ENCODE measurements around the gene CACNA1F.

Gene CACNA1F

DNA sequence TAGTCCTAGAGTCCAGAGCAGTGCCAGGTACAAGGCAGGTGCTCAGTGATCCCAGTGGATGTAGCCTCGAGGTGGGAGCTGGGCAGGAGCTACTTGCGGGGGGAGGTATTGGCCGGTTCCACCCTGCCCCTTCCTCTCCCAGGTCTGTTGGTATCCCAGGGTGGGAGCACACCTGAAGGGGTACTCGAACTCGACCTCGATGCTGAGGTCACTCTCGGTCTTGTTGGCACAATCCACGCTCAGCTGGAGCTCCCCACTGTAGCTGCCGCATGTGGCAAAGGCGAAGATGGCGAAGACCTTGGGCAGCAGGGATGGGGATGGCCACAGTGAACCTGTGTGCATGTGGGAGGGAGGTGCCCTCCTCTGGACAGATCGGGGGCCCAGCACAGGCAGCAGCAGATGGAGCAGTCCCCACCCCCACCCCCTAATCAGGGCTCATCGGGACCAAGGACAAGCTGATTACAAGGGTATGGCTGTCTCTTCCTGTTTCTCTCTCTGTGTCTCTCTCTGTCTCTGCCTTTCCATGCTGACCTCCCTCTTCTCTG is 35.5 kb downstream of the CACNA1F start:
- no peak for DNase-seq (ENCODE audit: low spot score)

GRCh38 chrX:49193542-49193964 is 39.6 kb downstream of the CACNA1F start:
- no peak for DNase-seq (ENCODE audit: low spot score)

- peak; percentile 64 for DNase-seq (ENCODE audit: low spot score)
These were observed 40.3 kb downstream of the CACNA1F start for GRCh38 chrX:49192722-49193328.

GRCh38 chrX:49191574-49192011 is 41.5 kb downstream of the CACNA1F start:
- DNase-seq (ENCODE audit: low spot score): no peak

DNA sequence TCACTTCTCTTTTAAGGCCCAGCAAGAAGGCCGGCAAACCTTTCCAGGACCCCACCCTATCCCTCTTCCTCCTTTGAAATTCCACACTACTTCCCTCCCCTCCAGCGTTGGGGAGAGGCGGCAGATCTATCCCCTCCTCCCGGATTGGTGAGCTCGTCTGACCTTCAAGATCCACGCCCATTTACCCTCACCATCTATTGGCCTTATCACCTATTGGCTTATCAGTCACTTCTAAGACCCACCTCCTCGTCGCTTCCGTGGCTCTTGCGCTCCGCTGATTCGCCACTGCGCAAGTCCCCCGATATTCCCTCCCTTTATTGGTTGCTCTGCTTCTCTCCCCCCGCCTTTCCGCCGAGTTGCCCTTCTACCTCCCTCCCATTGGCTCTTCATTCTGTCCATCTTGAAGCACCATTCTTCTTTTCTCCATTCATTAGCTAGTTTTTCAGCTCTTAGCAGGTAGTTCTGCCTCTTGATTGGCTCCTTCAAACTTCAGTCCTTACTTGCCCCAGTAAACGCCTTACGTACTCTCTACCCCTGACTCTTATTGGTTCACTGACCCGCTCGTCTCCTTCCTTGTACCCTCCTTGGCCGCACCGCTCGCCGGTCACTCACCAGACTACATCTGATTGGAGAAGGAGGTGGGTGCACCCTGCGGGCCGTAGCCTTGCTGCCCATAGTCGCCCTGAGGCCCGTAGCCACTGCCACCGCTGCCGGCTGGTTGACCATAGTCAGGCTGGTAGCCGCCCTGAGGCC is 42.1 kb downstream of the CACNA1F start:
- peak; percentile 98 for DNase-seq (ENCODE audit: low spot score)

DNA sequence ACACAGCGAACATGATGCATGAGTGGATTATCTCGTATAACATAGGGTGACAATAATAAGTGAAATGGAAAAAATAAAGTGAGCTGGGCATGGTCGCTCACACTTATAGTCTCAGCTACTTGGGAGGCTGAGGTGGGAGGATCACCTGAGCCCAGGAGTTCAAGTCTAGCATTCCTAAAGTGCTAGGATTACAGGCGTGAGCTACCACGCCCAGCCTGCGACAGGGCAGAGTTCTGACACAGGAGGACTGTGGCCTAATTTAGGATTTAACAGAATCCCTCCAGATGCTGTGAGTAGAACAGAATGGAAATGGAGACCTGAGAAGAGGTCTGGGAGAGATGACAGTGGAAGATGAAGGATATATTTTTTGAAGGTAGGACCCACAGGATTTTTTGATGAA is 43.5 kb downstream of the CACNA1F start:
- DNase-seq (ENCODE audit: low spot score): no peak

- no peak for DNase-seq (ENCODE audit: low spot score)
These were observed 44.6 kb downstream of the CACNA1F start for GRCh38 chrX:49188468-49189076.

DNA sequence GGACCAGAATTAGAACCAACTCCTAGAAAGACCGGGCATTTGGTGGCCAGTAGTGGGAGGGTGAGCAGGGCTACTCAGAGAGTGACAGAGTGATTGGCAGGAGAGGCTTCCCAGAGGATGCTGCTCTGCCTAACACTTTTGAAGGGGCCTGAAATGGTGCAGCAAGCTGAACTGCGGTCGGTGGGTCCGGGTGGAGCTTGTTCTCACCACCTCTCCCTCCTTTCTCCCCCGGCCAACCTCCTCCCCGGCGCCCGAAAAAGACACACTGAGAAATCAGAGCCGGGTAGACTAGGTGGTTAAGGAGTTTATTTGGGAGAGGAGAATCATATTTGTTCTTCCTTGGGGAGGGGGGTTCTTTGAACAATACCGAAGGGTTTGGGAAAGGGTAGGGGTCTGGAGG is 45.6 kb downstream of the CACNA1F start:
- DNase-seq (ENCODE audit: low spot score): no peak

DNA sequence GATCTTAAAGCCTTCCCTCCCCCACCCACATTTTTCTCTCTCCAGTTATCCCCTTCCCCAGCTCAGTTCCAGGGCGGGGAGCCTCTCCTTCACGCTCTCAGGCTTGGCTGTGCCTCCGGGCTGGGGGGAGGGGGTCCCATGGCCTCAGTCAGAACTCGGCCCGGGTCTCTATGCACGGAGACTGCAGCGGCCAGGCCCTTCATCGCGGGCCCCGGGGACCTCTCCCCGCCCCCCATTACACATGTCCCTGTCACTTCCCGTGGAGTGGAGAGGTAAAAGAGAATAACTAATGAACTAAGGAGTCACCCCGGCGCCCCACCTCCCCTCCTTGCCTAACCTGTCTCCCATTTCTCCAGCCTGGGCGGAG is 46.1 kb downstream of the CACNA1F start:
- no peak for DNase-seq (ENCODE audit: low spot score)

DNA sequence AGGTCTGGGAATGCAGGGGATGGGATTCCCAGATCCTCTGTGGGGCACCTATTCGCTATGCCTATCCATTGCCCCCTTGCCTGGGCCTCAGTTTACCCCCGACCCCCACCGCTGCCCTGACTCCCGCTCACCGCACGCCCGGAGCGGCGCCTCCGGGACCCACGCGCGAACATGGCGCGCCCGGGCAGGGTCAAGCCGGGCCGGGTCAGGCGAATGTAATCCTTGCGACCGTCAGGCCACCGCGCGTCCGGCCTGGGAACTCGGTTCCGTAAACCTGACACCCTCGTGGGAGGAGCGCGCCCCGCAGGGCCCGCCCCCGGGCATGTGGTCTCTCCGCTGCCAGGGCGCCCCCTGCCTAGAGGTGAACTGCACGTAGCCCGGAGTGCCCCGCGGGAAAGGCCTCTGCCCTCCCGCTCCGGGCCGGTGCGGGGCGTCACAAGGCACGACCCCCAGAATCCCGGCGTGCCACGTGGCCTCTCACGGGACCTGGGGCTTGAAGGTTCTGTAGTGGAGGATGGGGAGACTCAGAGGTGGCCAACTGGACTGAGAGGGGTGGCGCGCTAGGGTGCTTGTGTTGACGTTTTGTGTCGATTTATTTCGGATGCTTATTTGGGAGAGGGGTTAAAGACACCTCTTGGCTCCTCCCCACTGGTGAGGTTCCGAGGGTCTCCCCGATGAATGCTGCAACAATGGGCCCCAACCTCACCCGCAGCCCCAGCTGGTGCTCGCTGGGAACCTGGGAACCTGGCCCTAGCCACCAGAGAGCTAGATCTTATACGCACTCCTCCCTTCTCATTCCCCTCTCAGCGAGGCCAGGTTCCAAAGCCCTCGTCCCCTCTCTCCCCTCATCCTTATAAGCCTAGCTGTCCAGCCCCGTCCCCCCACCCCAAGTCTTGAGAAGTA is 46.8 kb downstream of the CACNA1F start, which contains the start of gene PRICKLE3:
PRICKLE3 (minus strand) TSS at position 249 of the 903 bp plus-strand sequence; CDS start at position 173, 76 bp downstream.
- peak; percentile 95 for DNase-seq (ENCODE audit: low spot score)

DNA sequence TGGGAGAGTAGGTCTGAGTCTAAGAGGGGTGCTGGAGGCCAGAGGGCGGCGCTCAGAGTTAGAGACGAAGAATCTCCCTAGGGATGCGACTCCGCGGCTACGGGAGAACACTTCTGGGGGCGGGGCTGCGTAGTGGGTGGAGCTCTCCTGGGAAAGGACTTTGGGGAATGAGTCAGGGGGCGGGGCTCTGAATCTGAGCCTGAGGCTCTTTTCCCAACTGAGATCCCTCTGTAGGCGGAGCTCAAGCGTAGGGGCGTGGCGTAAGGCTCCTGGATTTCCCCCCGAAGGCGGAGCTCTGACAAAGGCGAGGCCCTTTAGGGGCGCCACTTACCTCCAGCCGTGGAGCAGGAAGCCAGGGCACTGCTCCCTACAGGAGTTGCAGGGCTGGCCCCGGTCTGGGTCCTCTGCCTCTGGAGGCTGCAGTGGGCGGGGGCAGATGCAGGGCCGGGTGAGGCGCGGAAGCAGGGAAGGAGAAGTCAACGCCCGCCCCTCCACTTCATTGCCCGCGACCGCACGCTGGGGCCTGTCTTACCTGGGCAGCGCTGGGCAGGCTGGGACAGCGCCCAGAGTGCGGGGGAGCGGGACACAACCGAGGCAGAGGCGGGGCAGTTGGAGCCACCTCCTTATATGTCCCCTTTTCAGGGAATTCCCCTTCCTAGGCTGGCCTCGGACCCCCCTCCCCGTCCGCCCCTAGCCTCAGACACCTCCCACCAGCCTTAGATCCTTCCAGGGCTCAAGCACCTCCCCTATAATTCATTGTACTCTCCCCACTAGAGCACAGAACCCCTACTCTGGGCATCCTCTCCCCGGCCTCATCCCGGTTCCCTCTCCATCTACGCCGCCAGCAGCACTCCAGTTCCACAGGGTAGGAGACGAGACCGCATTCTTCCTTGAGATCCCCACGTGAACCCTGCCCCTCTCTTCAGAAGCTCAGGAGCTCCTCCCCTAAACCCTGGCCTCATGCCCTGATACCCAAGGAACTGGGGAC is 48.6 kb downstream of the CACNA1F start:
- DNase-seq (ENCODE audit: low spot score): no peak

DNA sequence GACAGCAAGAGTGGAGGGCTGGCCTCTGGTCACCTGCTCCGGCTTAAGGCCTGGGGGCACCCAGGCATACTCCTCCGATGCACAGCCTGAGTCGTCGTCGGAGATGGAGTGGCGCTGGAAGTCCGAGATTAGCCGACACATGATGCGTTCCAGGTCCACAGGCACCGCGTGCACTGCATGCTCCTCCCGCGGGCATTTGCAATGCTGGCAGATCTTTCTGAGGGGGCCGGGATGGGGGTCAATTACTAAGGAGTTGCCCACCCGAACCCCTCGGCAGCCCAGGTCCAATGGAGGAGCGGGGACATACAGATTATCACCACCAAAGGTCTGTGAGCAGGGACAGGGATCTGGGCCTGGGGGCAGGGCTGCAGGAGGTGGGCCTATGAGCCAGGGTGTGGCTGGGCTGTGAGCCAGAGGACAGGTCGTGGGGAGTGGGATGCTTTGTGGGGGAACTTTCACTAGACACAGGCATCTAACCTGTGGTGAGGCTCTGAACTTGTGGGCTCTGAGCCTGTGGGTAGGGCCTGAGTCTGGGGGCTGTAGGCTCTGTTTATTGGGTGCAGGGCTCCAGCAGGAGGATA is 49.3 kb downstream of the CACNA1F start:
- no peak for DNase-seq (ENCODE audit: low spot score)

DNA sequence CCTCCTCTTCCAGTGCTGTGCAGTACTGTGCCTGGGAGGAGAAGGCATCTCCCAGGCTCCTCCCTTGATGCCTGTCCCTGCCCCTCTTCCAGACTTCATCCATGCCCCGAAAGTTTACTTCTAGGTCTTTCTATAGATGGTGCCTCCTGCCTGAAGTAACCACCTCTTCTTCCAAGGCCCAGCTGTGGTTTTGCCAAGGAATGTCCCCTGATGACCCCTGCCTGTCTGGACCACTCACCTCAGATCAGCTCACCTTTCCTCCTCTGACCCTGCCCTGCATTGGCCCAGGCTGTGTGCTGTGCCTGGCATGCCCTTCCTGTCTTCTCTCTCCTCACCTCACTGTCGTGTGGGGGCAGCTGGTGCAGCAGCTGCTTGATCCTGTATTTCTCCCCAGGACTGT is 53.8 kb downstream of the CACNA1F start:
- no peak for DNase-seq (ENCODE audit: low spot score)

DNA sequence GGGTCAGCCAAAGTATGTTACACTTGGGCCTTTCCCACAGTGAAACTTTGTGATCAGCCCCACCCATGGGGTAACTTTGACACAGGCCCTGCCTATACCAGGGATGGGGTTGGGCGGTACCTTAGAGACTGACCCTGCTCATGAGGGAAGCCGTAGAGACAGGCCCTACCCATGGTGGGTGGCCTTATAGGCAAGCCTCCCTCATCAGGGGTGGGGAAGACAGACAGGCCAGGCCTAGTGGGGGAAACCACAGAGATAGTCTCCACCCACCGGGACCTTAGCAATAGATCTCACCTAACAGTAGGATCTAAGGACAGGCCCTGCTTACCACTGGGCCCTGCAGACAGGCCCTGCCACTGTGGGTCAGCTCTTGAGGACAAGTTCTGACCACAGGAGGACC is 54.6 kb downstream of the CACNA1F start:
- no peak for DNase-seq (ENCODE audit: low spot score)

GRCh38 chrX:49177873-49178480 is 55.2 kb downstream of the CACNA1F start:
- DNase-seq (ENCODE audit: low spot score): no peak

- DNase-seq (ENCODE audit: low spot score): peak; percentile 54
These were observed 55.8 kb downstream of the CACNA1F start for GRCh38 chrX:49177338-49177833.

DNA sequence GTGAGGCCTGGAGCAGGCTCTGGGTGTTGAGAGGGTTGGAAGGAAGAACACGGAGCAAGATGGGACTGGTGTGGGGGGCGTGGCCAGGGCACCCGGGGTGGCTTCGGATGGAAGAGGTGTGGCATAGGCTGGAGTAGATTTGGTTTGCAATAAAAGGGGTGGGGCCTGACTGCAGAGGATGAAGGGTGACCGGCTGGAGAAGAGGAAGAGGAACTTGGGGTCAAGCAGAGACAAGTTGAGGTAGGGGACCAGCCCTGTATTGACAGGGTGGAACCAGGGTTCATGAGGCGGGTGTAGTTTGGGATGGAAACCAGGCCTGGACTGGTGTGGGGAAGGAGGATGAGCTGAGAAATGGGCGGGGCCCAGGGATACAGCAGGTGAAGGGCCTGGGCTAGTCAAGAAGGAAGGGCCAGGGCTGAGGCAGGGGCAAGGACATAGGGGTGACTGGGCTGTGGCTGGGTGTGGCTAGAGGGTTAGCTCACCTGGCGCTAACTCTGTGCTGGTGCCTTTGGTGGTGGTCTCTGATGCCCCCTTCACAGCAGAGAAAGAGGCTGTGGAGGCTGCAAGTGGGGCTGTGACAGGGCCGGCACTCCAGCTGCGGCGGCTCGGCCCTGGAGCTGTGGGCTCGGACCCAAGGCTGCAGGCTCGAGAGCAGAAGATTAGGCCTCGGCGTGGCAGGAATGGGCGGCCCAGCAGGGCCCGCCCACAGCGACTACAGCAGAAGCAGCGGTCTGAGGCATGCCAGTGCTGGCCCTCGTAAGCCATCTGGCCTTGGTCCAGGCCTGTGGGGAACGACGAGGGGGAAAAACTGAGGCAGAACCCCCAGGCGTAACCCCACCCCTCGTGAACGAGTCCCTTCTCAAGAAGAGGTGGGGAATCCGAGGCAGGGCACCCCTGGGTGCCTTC is 56.5 kb downstream of the CACNA1F start:
- no peak for DNase-seq (ENCODE audit: low spot score)

GRCh38 chrX:49175435-49176274 is 57.5 kb downstream of the CACNA1F start:
- DNase-seq (ENCODE audit: low spot score): no peak
